HCT116 (cell line): ENCODE measurements around the gene TACC2. TPM values are rescaled to one million over a fixed set of nuclear protein-coding genes. Genes with fewer than 3 reads are reported as not detected.

ENCODE experiments used
- ATAC-seq: fragments of 200-7000 bp; cut with Tn5 transposase; 2 replicates; pipeline ENCODE4 v1.9.1; 2020; ENCODE audit warnings: mild to moderate bottlenecking, moderate library complexity
- BruUV-seq: library from RNA; stranded (reverse); fragments of 400-500 nt; replicated peaks from 2 replicates; lab custom pipeline; 2021; lab: Mats Ljungman, UMichigan
- CTCF ChIA-PET: fragments of 300-600 bp; sonication (Branson Sonifier 250); formaldehyde crosslinking; loops from one replicate; lab custom pipeline; 2021; ENCODE audit warnings: antibody characterized with exemption; lab: Charles Lee
- POLR2A ChIA-PET: fragments of 300-600, 350-600 bp; sonication (Branson Sonifier 250); formaldehyde crosslinking; loops from one replicate; lab custom pipeline; 2021; ENCODE audit warnings: antibody characterized with exemption; lab: Charles Lee
- RAD21 ChIA-PET, 2 experiments: fragments of 300-600 bp; sonication (Branson Sonifier 250); formaldehyde crosslinking; loops; one replicate each; lab custom pipeline; 2023; ENCODE audit warnings: low total read pairs in 2 of 2; ENCODE audit not compliant: uncharacterized antibody in 2 of 2, unreplicated experiment in 2 of 2, low non-redundant PET in 1 of 2; lab: Charles Lee
- DNase-seq: peaks from one replicate; pipeline ENCODE4 v3.0.0-alpha.2; 2010; ENCODE audit warnings: low read depth, low spot score
- H2AFZ ChIP-seq: fragments of 200-600 bp; shearing (Covaris generic), sonication (generic); 2 replicates; pipeline ENCODE4 v1.6.1; 2017; ENCODE audit warnings: low read depth, mixed run types, mixed read lengths, antibody characterized with exemption, low read length; ENCODE audit not compliant: poor library complexity, severe bottlenecking
- H3K27ac ChIP-seq: 2 replicates; pipeline ENCODE4 v1.5.1; 2012; ENCODE audit warnings: low read depth, low read length
- H3K27me3 ChIP-seq: fragments of 200-600 bp; sonication (generic); 2 replicates; pipeline ENCODE4 v1.6.1; 2016; ENCODE audit warnings: mixed run types, low read length, mixed read lengths; ENCODE audit not compliant: insufficient read depth
- H3K36me3 ChIP-seq, 2 experiments: fragments of 200-500 bp in 1 of 2; fragments of 200-600 bp in 1 of 2; sonication (Bioruptor generic) in 1 of 2; sonication (generic) in 1 of 2; 2 replicates each; pipeline versions ENCODE4 v1.5.1 to v1.6.1; 2014 to 2016; ENCODE audit warnings: low read length in 2 of 2, inconsistent platforms in 1 of 2, mixed read lengths in 1 of 2, mixed run types in 1 of 2; ENCODE audit not compliant: insufficient read depth in 2 of 2, control insufficient read depth in 1 of 2
- H3K4me1 ChIP-seq, 2 experiments: fragments of 200-600 bp in 1 of 2; sonication (generic) in 1 of 2; 2 replicates each; pipeline versions ENCODE4 v1.5.1 to v1.6.1; 2012 to 2017; ENCODE audit warnings: low read length in 2 of 2, inconsistent platforms in 1 of 2, mild to moderate bottlenecking in 1 of 2, mixed read lengths in 1 of 2, mixed run types in 1 of 2, moderate library complexity in 1 of 2; ENCODE audit not compliant: insufficient read depth in 2 of 2, control insufficient read depth in 1 of 2
- H3K4me2 ChIP-seq: fragments of 200-600 bp; sonication (generic); 2 replicates; pipeline ENCODE4 v1.6.1; 2017; ENCODE audit warnings: mixed run types, low read length, mixed read lengths
- H3K4me3 ChIP-seq, 2 experiments: fragments of 200-600 bp in 1 of 2; sonication (generic) in 1 of 2; replicated peaks in 1 of 2; 2 replicates each; pipeline ENCODE4 v1.5.1; 2011 to 2016; ENCODE audit warnings: low read length in 2 of 2, control low read depth in 1 of 2, low read depth in 1 of 2, mild to moderate bottlenecking in 1 of 2, mixed read lengths in 1 of 2, mixed run types in 1 of 2
- H3K79me2 ChIP-seq: fragments of 200-600 bp; sonication (generic); 2 replicates; pipeline ENCODE4 v1.6.1; 2017; ENCODE audit warnings: mild to moderate bottlenecking, mixed run types, low read length, moderate library complexity, mixed read lengths; ENCODE audit not compliant: insufficient read depth
- H3K9ac ChIP-seq: fragments of 200-600 bp; sonication (generic); 2 replicates; pipeline ENCODE4 v1.6.1; 2016; ENCODE audit warnings: low read length, mixed read lengths
- H3K9me2 ChIP-seq: fragments of 200-600 bp; sonication (generic), shearing (Covaris generic); 2 replicates; pipeline ENCODE4 v1.6.1; 2017; ENCODE audit warnings: mixed run types, mild to moderate bottlenecking, moderate library complexity; ENCODE audit not compliant: insufficient read depth
- H3K9me3 ChIP-seq, 2 experiments: fragments of 200-500 bp in 1 of 2; fragments of 200-600 bp in 1 of 2; sonication (Bioruptor generic) in 1 of 2; sonication (generic) in 1 of 2; 2 replicates each; pipeline ENCODE4 v1.6.1; 2014 to 2017; ENCODE audit warnings: low read length in 2 of 2, mixed read lengths in 2 of 2, inconsistent platforms in 1 of 2, low read depth in 1 of 2, mild to moderate bottlenecking in 1 of 2, mixed run types in 1 of 2, moderate library complexity in 1 of 2; ENCODE audit not compliant: control insufficient read depth in 1 of 2, insufficient read depth in 1 of 2
- H4K20me1 ChIP-seq: fragments of 200-600 bp; sonication (generic), shearing (Covaris generic); 2 replicates; pipeline ENCODE4 v1.6.1; 2017; ENCODE audit warnings: mixed run types, mild to moderate bottlenecking, moderate library complexity; ENCODE audit not compliant: insufficient read depth
- ATF3 ChIP-seq: IDR thresholded peaks from 2 replicates; pipeline ENCODE4 v1.6.1; 2012
- CEBPB ChIP-seq: IDR thresholded peaks from 2 replicates; pipeline ENCODE4 v1.6.1; 2012; ENCODE audit warnings: low read depth
- EZH2 ChIP-seq: fragments of 200-600 bp; sonication (generic); IDR thresholded peaks from 2 replicates; pipeline ENCODE4 v1.6.1; 2017; ENCODE audit warnings: antibody characterized with exemption, mixed run types
- FOSL1 ChIP-seq: IDR thresholded peaks from 2 replicates; pipeline ENCODE4 v1.6.1; 2012; ENCODE audit warnings: low read depth
- MAX ChIP-seq: IDR thresholded peaks from 2 replicates; pipeline ENCODE4 v1.6.1; 2012
- POLR2A ChIP-seq: IDR thresholded peaks from 2 replicates; pipeline ENCODE4 v1.7.0; 2011; ENCODE audit warnings: borderline replicate concordance; ENCODE audit not compliant: insufficient read depth, insufficient read length; ENCODE audit errors: extremely low read depth
- POLR2AphosphoS5 ChIP-seq: IDR thresholded peaks from 2 replicates; pipeline ENCODE4 v1.6.1; 2011; ENCODE audit warnings: mild to moderate bottlenecking, low read depth, low read length, moderate library complexity
- RAD21 ChIP-seq: IDR thresholded peaks from 2 replicates; pipeline ENCODE4 v1.6.1; 2012; ENCODE audit warnings: low read depth, mild to moderate bottlenecking
- SIN3A ChIP-seq: IDR thresholded peaks from 2 replicates; pipeline ENCODE4 v1.6.1; 2012; ENCODE audit warnings: low read depth
- SP1 ChIP-seq: IDR thresholded peaks from 2 replicates; pipeline ENCODE4 v1.6.1; 2012; ENCODE audit warnings: low read depth
- TCF7L2 ChIP-seq: IDR thresholded peaks from 2 replicates; pipeline ENCODE4 v1.7.0; 2011; ENCODE audit warnings: borderline replicate concordance, inconsistent platforms; ENCODE audit not compliant: insufficient read depth, insufficient read length; ENCODE audit errors: extremely low read depth
- YY1 ChIP-seq: IDR thresholded peaks from 2 replicates; pipeline ENCODE4 v1.6.1; 2011; ENCODE audit warnings: low read length, low read depth, moderate library complexity, mild to moderate bottlenecking; ENCODE audit not compliant: insufficient replicate concordance; ENCODE audit errors: extremely low read depth
- ZFX ChIP-seq: fragments of 450-650 bp; IDR thresholded peaks from 2 replicates; pipeline ENCODE4 v1.6.1; 2017
- ZNF274 ChIP-seq: fragments of 200-500 bp; sonication (Bioruptor generic); IDR thresholded peaks from 2 replicates; pipeline ENCODE4 v1.6.1; 2014; ENCODE audit warnings: mild to moderate bottlenecking, low read depth, low read length, inconsistent platforms
- intact Hi-C: fragments of 100-400 bp; cut with micrococcal nuclease; formaldehyde crosslinking; loops from 2 replicates; pipeline ENCODE4 v1.10.0; 2022
- total RNA-seq: library from RNA; stranded (reverse); gene quantifications from one replicate; pipeline ENCODE4 v1.2.1, GENCODE V29; 2021; ENCODE audit not compliant: unreplicated experiment
- TF ChIP-seq, protein P1 (sequence below): IDR thresholded peaks from 2 replicates; pipeline ENCODE4 v1.6.1; 2012; ENCODE audit warnings: low read depth
- TF ChIP-seq, protein P2 (sequence below): IDR thresholded peaks from 2 replicates; pipeline ENCODE4 v1.6.1; 2011; ENCODE audit warnings: mild to moderate bottlenecking, low read length, moderate library complexity; ENCODE audit not compliant: insufficient replicate concordance; ENCODE audit errors: extremely low read depth

The TACC2 gene
- total RNA-seq, 1 experiment from 2014 or later = 38.6 TPM

DNA sequence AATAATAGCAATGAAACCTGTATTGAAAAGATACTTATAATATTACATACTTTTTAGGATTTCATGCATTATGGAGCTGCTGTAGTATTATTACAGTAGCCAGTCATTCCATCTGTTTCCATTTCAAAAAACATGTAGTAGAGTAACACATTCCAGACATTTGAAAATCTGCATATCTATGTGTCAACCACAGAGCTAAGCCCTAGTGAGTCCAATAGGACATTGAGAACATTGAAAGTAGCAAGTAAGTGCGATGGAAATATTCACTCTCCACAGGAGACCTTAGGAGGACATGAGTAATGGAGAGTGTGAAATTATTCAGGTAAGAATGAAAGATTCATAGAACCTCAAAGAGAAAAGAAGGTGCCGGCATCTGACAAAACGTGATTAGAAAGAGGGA is 29.3 kb upstream of the TACC2 start:
- ATAC-seq (no peak), DNase-seq (no peak)
- no peaks in the 10 kb centered on the region for H3K9me3 ChIP-seq
- H3K36me3 ChIP-seq = peaks cover 16 to 21% of the 10 kb centered on the region in 2 experiments; a peak in 3 of 4 replicates
- no peak overlapping the region for H3K4me2 ChIP-seq
- no peaks in the 10 kb centered on the region for H3K79me2 ChIP-seq
- H3K9ac ChIP-seq = no peak overlapping the region
- H2AFZ ChIP-seq = no peak overlapping the region
- TF ChIP-seq CEBPB (no peak), POLR2A (no peak), TCF7L2 (no peak), MAX (no peak), EZH2 (no peak), RAD21 (no peak), FOSL1 (no peak), ZNF274 (no peak), ATF3 (no peak), POLR2AphosphoS5 (no peak), SIN3A (no peak), SP1 (no peak), ZFX (no peak), YY1 (no peak)
- TF ChIP-seq, protein P1, sequence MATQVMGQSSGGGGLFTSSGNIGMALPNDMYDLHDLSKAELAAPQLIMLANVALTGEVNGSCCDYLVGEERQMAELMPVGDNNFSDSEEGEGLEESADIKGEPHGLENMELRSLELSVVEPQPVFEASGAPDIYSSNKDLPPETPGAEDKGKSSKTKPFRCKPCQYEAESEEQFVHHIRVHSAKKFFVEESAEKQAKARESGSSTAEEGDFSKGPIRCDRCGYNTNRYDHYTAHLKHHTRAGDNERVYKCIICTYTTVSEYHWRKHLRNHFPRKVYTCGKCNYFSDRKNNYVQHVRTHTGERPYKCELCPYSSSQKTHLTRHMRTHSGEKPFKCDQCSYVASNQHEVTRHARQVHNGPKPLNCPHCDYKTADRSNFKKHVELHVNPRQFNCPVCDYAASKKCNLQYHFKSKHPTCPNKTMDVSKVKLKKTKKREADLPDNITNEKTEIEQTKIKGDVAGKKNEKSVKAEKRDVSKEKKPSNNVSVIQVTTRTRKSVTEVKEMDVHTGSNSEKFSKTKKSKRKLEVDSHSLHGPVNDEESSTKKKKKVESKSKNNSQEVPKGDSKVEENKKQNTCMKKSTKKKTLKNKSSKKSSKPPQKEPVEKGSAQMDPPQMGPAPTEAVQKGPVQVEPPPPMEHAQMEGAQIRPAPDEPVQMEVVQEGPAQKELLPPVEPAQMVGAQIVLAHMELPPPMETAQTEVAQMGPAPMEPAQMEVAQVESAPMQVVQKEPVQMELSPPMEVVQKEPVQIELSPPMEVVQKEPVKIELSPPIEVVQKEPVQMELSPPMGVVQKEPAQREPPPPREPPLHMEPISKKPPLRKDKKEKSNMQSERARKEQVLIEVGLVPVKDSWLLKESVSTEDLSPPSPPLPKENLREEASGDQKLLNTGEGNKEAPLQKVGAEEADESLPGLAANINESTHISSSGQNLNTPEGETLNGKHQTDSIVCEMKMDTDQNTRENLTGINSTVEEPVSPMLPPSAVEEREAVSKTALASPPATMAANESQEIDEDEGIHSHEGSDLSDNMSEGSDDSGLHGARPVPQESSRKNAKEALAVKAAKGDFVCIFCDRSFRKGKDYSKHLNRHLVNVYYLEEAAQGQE = no peak
- TF ChIP-seq, protein P2, sequence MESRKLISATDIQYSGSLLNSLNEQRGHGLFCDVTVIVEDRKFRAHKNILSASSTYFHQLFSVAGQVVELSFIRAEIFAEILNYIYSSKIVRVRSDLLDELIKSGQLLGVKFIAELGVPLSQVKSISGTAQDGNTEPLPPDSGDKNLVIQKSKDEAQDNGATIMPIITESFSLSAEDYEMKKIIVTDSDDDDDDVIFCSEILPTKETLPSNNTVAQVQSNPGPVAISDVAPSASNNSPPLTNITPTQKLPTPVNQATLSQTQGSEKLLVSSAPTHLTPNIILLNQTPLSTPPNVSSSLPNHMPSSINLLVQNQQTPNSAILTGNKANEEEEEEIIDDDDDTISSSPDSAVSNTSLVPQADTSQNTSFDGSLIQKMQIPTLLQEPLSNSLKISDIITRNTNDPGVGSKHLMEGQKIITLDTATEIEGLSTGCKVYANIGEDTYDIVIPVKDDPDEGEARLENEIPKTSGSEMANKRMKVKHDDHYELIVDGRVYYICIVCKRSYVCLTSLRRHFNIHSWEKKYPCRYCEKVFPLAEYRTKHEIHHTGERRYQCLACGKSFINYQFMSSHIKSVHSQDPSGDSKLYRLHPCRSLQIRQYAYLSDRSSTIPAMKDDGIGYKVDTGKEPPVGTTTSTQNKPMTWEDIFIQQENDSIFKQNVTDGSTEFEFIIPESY = no peak
- H3K4me3 ChIP-seq = no peak overlapping the region
- no peaks in the 10 kb centered on the region for H4K20me1 ChIP-seq
- no peaks in the 10 kb centered on the region for H3K27me3 ChIP-seq
- no peaks in the 10 kb centered on the region for H3K9me2 ChIP-seq
- intact Hi-C loops = no loop called here
- H3K27ac ChIP-seq = no peak overlapping the region
- H3K4me1 ChIP-seq = no peaks in the 10 kb centered on the region; a peak in 1 of 4 replicates
- RAD21 ChIA-PET = no interaction called here
- BruUV-seq = TSS peak; percentile 11
- CTCF ChIA-PET = no interaction called here
- POLR2A ChIA-PET = no interaction called here
